GM23338 (cell line): ENCODE measurements around the gene VEPH1.
"Not testable (repeated sequence)": the region's sequence is repeated elsewhere in the genome, so short reads cannot be mapped to it uniquely, and the experiment has no call there.

ENCODE experiments used
- CREB1 ChIP-seq: fragments of 250-450 bp; sonication (Bioruptor Pico); IDR thresholded peaks from 2 replicates; pipeline ENCODE4 v1.5.0; 2020; ENCODE audit warnings: low read depth, mild to moderate bottlenecking, moderate library complexity
- EZH2 ChIP-seq: fragments of 200-600 bp; sonication (generic); IDR thresholded peaks from one replicate; pipeline ENCODE4 v1.8.0; 2017; ENCODE audit warnings: antibody characterized with exemption, mild to moderate bottlenecking, low read depth; ENCODE audit not compliant: unreplicated experiment
- EZH2phosphoT487 ChIP-seq: fragments of 200-600 bp; sonication (generic); IDR thresholded peaks from one replicate; pipeline ENCODE4 v1.8.1; 2018; ENCODE audit warnings: antibody characterized with exemption; ENCODE audit not compliant: unreplicated experiment
- JUNB ChIP-seq: IDR thresholded peaks from one replicate; pipeline ENCODE4 v1.6.1; 2016; ENCODE audit warnings: antibody characterized with exemption; ENCODE audit not compliant: unreplicated experiment
- NANOG ChIP-seq: IDR thresholded peaks from 2 replicates; pipeline ENCODE4 v1.6.1; 2016; ENCODE audit warnings: antibody characterized with exemption, borderline replicate concordance
- POLR2AphosphoS5 ChIP-seq: IDR thresholded peaks from 2 replicates; pipeline ENCODE4 v1.6.1; 2016; ENCODE audit warnings: antibody characterized with exemption, low read depth
- STAT1 ChIP-seq: IDR thresholded peaks from one replicate; pipeline ENCODE4 v1.6.1; 2016; ENCODE audit warnings: antibody characterized with exemption; ENCODE audit not compliant: unreplicated experiment
- ZNF114 ChIP-seq: fragments of 250-450 bp; sonication (Bioruptor Pico); IDR thresholded peaks from 2 replicates; pipeline ENCODE4 v1.5.0; 2020; ENCODE audit warnings: mild to moderate bottlenecking, moderate library complexity
- TF ChIP-seq, protein P1 (sequence below): IDR thresholded peaks from one replicate; pipeline ENCODE4 v1.6.1; 2018; ENCODE audit warnings: antibody characterized with exemption; ENCODE audit not compliant: unreplicated experiment
- TF ChIP-seq, protein P2 (sequence below), 2 experiments: fragments of 200-600 bp in 1 of 2; sonication (generic) in 1 of 2; conservative IDR thresholded peaks; 2 replicates each; pipeline versions ENCODE4 v1.5.1 to v1.6.1; 2016 to 2017; ENCODE audit warnings: antibody characterized with exemption in 2 of 2, low read depth in 2 of 2, mild to moderate bottlenecking in 2 of 2, moderate library complexity in 1 of 2
- TF ChIP-seq, protein P3 (sequence below): fragments of 250-450 bp; sonication (Bioruptor Pico); IDR thresholded peaks from 2 replicates; pipeline ENCODE4 v1.5.0; 2020; ENCODE audit warnings: mild to moderate bottlenecking, moderate library complexity

DNA sequence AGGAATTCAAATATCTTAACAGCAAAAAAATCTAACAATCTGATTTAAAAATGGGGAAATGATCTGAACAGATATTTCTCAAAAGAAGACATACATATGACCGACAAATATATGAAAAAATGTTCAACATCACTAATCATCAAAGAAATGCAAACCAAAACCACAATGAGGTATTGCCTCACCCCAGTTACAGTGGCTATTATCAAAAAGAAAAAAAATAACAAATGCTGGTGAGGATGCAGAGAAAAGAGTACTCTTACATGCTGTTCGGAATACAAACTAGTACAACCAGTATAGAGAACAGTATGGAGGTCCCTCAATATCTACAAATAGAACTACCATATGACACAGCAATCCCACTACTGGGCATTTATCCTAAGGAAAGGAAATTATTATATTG, 152.6 kb downstream of the VEPH1 start:
- TF ChIP-seq, protein P1, sequence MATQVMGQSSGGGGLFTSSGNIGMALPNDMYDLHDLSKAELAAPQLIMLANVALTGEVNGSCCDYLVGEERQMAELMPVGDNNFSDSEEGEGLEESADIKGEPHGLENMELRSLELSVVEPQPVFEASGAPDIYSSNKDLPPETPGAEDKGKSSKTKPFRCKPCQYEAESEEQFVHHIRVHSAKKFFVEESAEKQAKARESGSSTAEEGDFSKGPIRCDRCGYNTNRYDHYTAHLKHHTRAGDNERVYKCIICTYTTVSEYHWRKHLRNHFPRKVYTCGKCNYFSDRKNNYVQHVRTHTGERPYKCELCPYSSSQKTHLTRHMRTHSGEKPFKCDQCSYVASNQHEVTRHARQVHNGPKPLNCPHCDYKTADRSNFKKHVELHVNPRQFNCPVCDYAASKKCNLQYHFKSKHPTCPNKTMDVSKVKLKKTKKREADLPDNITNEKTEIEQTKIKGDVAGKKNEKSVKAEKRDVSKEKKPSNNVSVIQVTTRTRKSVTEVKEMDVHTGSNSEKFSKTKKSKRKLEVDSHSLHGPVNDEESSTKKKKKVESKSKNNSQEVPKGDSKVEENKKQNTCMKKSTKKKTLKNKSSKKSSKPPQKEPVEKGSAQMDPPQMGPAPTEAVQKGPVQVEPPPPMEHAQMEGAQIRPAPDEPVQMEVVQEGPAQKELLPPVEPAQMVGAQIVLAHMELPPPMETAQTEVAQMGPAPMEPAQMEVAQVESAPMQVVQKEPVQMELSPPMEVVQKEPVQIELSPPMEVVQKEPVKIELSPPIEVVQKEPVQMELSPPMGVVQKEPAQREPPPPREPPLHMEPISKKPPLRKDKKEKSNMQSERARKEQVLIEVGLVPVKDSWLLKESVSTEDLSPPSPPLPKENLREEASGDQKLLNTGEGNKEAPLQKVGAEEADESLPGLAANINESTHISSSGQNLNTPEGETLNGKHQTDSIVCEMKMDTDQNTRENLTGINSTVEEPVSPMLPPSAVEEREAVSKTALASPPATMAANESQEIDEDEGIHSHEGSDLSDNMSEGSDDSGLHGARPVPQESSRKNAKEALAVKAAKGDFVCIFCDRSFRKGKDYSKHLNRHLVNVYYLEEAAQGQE: not testable (repeated sequence)
- TF ChIP-seq POLR2AphosphoS5; EZH2phosphoT487; EZH2; ZNF114; NANOG; STAT1; CREB1 (CRISPR knock-in tag); JUNB: not testable (repeated sequence)
- TF ChIP-seq, protein P2, sequence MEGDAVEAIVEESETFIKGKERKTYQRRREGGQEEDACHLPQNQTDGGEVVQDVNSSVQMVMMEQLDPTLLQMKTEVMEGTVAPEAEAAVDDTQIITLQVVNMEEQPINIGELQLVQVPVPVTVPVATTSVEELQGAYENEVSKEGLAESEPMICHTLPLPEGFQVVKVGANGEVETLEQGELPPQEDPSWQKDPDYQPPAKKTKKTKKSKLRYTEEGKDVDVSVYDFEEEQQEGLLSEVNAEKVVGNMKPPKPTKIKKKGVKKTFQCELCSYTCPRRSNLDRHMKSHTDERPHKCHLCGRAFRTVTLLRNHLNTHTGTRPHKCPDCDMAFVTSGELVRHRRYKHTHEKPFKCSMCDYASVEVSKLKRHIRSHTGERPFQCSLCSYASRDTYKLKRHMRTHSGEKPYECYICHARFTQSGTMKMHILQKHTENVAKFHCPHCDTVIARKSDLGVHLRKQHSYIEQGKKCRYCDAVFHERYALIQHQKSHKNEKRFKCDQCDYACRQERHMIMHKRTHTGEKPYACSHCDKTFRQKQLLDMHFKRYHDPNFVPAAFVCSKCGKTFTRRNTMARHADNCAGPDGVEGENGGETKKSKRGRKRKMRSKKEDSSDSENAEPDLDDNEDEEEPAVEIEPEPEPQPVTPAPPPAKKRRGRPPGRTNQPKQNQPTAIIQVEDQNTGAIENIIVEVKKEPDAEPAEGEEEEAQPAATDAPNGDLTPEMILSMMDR (conservative IDR thresholded peaks at IDR 0.05; ENCODE audit: low read depth in 2 of 2): not testable (repeated sequence)
- TF ChIP-seq, protein P3, sequence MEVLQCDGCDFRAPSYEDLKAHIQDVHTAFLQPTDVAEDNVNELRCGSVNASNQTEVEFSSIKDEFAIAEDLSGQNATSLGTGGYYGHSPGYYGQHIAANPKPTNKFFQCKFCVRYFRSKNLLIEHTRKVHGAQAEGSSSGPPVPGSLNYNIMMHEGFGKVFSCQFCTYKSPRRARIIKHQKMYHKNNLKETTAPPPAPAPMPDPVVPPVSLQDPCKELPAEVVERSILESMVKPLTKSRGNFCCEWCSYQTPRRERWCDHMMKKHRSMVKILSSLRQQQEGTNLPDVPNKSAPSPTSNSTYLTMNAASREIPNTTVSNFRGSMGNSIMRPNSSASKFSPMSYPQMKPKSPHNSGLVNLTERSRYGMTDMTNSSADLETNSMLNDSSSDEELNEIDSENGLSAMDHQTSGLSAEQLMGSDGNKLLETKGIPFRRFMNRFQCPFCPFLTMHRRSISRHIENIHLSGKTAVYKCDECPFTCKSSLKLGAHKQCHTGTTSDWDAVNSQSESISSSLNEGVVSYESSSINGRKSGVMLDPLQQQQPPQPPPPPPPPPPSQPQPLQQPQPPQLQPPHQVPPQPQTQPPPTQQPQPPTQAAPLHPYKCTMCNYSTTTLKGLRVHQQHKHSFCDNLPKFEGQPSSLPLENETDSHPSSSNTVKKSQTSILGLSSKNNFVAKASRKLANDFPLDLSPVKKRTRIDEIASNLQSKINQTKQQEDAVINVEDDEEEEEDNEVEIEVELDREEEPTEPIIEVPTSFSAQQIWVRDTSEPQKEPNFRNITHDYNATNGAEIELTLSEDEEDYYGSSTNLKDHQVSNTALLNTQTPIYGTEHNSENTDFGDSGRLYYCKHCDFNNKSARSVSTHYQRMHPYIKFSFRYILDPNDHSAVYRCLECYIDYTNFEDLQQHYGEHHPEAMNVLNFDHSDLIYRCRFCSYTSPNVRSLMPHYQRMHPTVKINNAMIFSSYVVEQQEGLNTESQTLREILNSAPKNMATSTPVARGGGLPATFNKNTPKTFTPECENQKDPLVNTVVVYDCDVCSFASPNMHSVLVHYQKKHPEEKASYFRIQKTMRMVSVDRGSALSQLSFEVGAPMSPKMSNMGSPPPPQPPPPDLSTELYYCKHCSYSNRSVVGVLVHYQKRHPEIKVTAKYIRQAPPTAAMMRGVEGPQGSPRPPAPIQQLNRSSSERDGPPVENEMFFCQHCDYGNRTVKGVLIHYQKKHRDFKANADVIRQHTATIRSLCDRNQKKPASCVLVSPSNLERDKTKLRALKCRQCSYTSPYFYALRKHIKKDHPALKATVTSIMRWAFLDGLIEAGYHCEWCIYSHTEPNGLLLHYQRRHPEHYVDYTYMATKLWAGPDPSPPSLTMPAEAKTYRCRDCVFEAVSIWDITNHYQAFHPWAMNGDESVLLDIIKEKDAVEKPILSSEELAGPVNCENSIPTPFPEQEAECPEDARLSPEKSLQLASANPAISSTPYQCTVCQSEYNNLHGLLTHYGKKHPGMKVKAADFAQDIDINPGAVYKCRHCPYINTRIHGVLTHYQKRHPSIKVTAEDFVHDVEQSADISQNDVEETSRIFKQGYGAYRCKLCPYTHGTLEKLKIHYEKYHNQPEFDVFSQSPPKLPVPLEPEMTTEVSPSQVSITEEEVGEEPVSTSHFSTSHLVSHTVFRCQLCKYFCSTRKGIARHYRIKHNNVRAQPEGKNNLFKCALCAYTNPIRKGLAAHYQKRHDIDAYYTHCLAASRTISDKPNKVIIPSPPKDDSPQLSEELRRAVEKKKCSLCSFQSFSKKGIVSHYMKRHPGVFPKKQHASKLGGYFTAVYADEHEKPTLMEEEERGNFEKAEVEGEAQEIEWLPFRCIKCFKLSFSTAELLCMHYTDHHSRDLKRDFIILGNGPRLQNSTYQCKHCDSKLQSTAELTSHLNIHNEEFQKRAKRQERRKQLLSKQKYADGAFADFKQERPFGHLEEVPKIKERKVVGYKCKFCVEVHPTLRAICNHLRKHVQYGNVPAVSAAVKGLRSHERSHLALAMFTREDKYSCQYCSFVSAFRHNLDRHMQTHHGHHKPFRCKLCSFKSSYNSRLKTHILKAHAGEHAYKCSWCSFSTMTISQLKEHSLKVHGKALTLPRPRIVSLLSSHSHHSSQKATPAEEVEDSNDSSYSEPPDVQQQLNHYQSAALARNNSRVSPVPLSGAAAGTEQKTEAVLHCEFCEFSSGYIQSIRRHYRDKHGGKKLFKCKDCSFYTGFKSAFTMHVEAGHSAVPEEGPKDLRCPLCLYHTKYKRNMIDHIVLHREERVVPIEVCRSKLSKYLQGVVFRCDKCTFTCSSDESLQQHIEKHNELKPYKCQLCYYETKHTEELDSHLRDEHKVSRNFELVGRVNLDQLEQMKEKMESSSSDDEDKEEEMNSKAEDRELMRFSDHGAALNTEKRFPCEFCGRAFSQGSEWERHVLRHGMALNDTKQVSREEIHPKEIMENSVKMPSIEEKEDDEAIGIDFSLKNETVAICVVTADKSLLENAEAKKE (CRISPR knock-in tag): not testable (repeated sequence)
